Left lung (tissue), 10 donors: ENCODE measurements around the gene FOXN1. TPM values are rescaled to one million over a fixed set of nuclear protein-coding genes. Genes with fewer than 3 reads are reported as not detected.

Experiments
- ATAC-seq: fragments of 200-7000 bp; cut with Tn5 transposase; one replicate; pipeline ENCODE4 v1.9.1; 2020; ENCODE audit warnings: moderate library complexity
- DNase-seq, 4 donors: peaks; one replicate each; pipeline ENCODE4 v3.0.0-alpha.2; 2013 to 2020
- H3K27ac ChIP-seq, 2 donors: fragments of 200-600 bp; sonication (generic) in 1 of 2; one replicate each; pipeline versions ENCODE4 v1.5.0 to v1.8.0; 2020 to 2021
- H3K27me3 ChIP-seq, 2 donors: fragments of 200-600 bp; sonication (generic) in 1 of 2; one replicate each; pipeline versions ENCODE4 v1.5.0 to v1.8.0; 2020 to 2021
- H3K36me3 ChIP-seq, 2 donors: fragments of 200-600 bp; sonication (generic) in 1 of 2; one replicate each; pipeline versions ENCODE4 v1.5.0 to v1.8.0; 2020 to 2021
- H3K4me1 ChIP-seq, 2 donors: fragments of 200-600 bp; one replicate each; pipeline ENCODE4 v1.8.0; 2021
- H3K4me3 ChIP-seq, 2 donors: fragments of 200-600 bp; sonication (generic) in 1 of 2; one replicate each; pipeline versions ENCODE4 v1.5.0 to v1.8.0; 2020 to 2021; ENCODE audit warnings: mild to moderate bottlenecking in 1 of 2
- H3K9me3 ChIP-seq, 2 donors: fragments of 200-600 bp; sonication (generic) in 1 of 2; one replicate each; pipeline versions ENCODE4 v1.5.0 to v1.8.0; 2020 to 2021
- CTCF ChIP-seq, 2 donors: fragments of 200-600 bp; sonication (generic) in 1 of 2; IDR thresholded peaks; one replicate each; pipeline versions ENCODE4 v1.5.0 to v1.8.0; 2021; ENCODE audit warnings: antibody characterized with exemption in 2 of 2
- intact Hi-C, 2 donors: fragments of 100-400 bp; cut with DNase I; formaldehyde crosslinking; loops; one replicate each; pipeline versions ENCODE4 v1.11.2 to v1.14.2; 2022
- polyA plus RNA-seq, 6 donors: library from polyadenylated mRNA; unstranded; fragments of 120-200 nt; gene quantifications; one replicate each; pipeline ENCODE4 v1.2.1, GENCODE V29; 2013; ENCODE audit not compliant: insufficient read length in 6 of 6
- total RNA-seq, 2 donors: library from RNA; stranded (reverse); fragmentation: NEBNext Ultra II Directional; extraction: Animal tissue kit (Norgen Biotek cat#: 25700); gene quantifications; one replicate each; pipeline ENCODE4 v1.2.1, GENCODE V29; 2021
- donor health status: DM: no; HTN: yes; CAD: no.
- donor health status: DM: no; HTN: no; CAD: no.

The FOXN1 gene
- total and polyA plus RNA-seq, 8 donors, result 0.06 to 0.29 (median 0.18) TPM

- Histone ChIP-seq H3K4me1 (no peaks in the 10 kb centered on the region), H3K27me3 (peaks cover 0 to 16% of the 10 kb centered on the region in 2 donors), H3K4me3 (no peak overlapping the region), H3K9me3 (no peaks in the 10 kb centered on the region), H3K36me3 (no peaks in the 10 kb centered on the region), H3K27ac (no peak overlapping the region)
- no peak for ATAC-seq
- intact Hi-C loops, result no loop called here
- no peak for DNase-seq
- TF ChIP-seq CTCF (IDR thresholded peaks at IDR 0.05), result no peak
Measured at GRCh38 chr17:28501421-28502284, 4.5 kb upstream of the FOXN1 start.

GRCh38 chr17:28503420-28503819 is 2.7 kb upstream of the FOXN1 start:
- peaks cover 0 to 33% of the 10 kb centered on the region in 2 donors for H3K27me3 ChIP-seq
- TF ChIP-seq CTCF (IDR thresholded peaks at IDR 0.05), result no peak
- no peak for DNase-seq
- intact Hi-C loops, result no loop called here
- no peak overlapping the region for H3K27ac ChIP-seq
- no peaks in the 10 kb centered on the region for H3K9me3 ChIP-seq
- ATAC-seq, result no peak
- H3K4me3 ChIP-seq, result no peak overlapping the region
- H3K4me1 ChIP-seq, result no peaks in the 10 kb centered on the region
- no peaks in the 10 kb centered on the region for H3K36me3 ChIP-seq

GRCh38 chr17:28506763-28507487 is 777 bp downstream of the FOXN1 start:
- no peak overlapping the region for H3K27ac ChIP-seq
- no peak for ATAC-seq
- TF ChIP-seq CTCF (IDR thresholded peaks at IDR 0.05), result no peak
- H3K9me3 ChIP-seq, result no peaks in the 10 kb centered on the region
- H3K36me3 ChIP-seq, result no peaks in the 10 kb centered on the region
- no peak overlapping the region for H3K4me3 ChIP-seq
- H3K4me1 ChIP-seq, result no peaks in the 10 kb centered on the region
- H3K27me3 ChIP-seq, result peaks cover 0 to 56% of the 10 kb centered on the region in 2 donors
- no peak for DNase-seq
- intact Hi-C loops, result no loop called here

- DNase-seq (no peak), ATAC-seq (peak; percentile 52)
- TF ChIP-seq CTCF (IDR thresholded peaks at IDR 0.05), result no peak
- no peak overlapping the region for H3K27ac ChIP-seq
- H3K9me3 ChIP-seq, result no peaks in the 10 kb centered on the region
- H3K36me3 ChIP-seq, result no peaks in the 10 kb centered on the region
- no peaks in the 10 kb centered on the region for H3K4me1 ChIP-seq
- H3K27me3 ChIP-seq, result peaks cover 0 to 63% of the 10 kb centered on the region in 2 donors
- no peak overlapping the region for H3K4me3 ChIP-seq
- intact Hi-C loops, result no loop called here
Measured at GRCh38 chr17:28507567-28508203, 1.5 kb downstream of the FOXN1 start.
